ENCODE results near the gene RAB24.

Gene RAB24

GRCh38 chr5:177311392-177311722, 7.8 kb upstream of the RAB24 start:
- TF ChIP-seq OSR1 (CRISPR knock-in tag; IDR thresholded peaks at IDR 0.05) = no peak
- no peak for TF ChIP-seq PPARA (CRISPR knock-in tag; IDR thresholded peaks at IDR 0.05; ENCODE audit: borderline replicate concordance)
- no peak for TF ChIP-seq TCF4 (CRISPR knock-in tag; IDR thresholded peaks at IDR 0.05; ENCODE audit: borderline replicate concordance)
- no peak for TF ChIP-seq ZFP30 (CRISPR knock-in tag; IDR thresholded peaks at IDR 0.05)
- TF ChIP-seq ARNTL (CRISPR knock-in tag; IDR thresholded peaks at IDR 0.05; ENCODE audit: borderline replicate concordance, low read depth) = no peak
- TF ChIP-seq, protein P1, sequence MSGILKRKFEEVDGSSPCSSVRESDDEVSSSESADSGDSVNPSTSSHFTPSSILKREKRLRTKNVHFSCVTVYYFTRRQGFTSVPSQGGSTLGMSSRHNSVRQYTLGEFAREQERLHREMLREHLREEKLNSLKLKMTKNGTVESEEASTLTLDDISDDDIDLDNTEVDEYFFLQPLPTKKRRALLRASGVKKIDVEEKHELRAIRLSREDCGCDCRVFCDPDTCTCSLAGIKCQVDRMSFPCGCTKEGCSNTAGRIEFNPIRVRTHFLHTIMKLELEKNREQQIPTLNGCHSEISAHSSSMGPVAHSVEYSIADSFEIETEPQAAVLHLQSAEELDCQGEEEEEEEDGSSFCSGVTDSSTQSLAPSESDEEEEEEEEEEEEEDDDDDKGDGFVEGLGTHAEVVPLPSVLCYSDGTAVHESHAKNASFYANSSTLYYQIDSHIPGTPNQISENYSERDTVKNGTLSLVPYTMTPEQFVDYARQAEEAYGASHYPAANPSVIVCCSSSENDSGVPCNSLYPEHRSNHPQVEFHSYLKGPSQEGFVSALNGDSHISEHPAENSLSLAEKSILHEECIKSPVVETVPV (CRISPR knock-in tag; IDR thresholded peaks at IDR 0.05) = no peak
- no peak for TF ChIP-seq ISL1 (CRISPR knock-in tag; IDR thresholded peaks at IDR 0.05)
- TF ChIP-seq CREB5 (CRISPR knock-in tag; IDR thresholded peaks at IDR 0.05; ENCODE audit: low read depth) = no peak
- TF ChIP-seq, protein P2, sequence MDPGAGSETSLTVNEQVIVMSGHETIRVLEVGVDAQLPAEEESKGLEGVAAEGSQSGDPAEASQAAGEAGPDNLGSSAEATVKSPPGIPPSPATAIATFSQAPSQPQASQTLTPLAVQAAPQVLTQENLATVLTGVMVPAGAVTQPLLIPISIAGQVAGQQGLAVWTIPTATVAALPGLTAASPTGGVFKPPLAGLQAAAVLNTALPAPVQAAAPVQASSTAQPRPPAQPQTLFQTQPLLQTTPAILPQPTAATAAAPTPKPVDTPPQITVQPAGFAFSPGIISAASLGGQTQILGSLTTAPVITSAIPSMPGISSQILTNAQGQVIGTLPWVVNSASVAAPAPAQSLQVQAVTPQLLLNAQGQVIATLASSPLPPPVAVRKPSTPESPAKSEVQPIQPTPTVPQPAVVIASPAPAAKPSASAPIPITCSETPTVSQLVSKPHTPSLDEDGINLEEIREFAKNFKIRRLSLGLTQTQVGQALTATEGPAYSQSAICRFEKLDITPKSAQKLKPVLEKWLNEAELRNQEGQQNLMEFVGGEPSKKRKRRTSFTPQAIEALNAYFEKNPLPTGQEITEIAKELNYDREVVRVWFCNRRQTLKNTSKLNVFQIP (CRISPR knock-in tag; IDR thresholded peaks at IDR 0.05; ENCODE audit: borderline replicate concordance, low read depth) = no peak
- no peak for TF ChIP-seq GLIS3 (CRISPR knock-in tag; IDR thresholded peaks at IDR 0.05)
- ATAC-seq = peak; percentile 43

- TF ChIP-seq OSR1 (CRISPR knock-in tag; IDR thresholded peaks at IDR 0.05) (no peak), BACH2 (CRISPR knock-in tag; IDR thresholded peaks at IDR 0.05; ENCODE audit: borderline replicate concordance) (no peak), CREB5 (CRISPR knock-in tag; IDR thresholded peaks at IDR 0.05; ENCODE audit: low read depth) (no peak), PPARA (CRISPR knock-in tag; IDR thresholded peaks at IDR 0.05; ENCODE audit: borderline replicate concordance) (no peak), TSHZ2 (CRISPR knock-in tag; IDR thresholded peaks at IDR 0.05) (no peak), ZFP3 (CRISPR knock-in tag; IDR thresholded peaks at IDR 0.05) (no peak), ARNTL (CRISPR knock-in tag; IDR thresholded peaks at IDR 0.05; ENCODE audit: borderline replicate concordance, low read depth) (no peak)
- no peak for ATAC-seq
Measured at GRCh38 chr5:177310757-177311391, 7.4 kb upstream of the RAB24 start.

- ATAC-seq = no peak
Measured at GRCh38 chr5:177310332-177310731, 6.8 kb upstream of the RAB24 start.

More at GRCh38 chr5:177310332-177310731, 6.8 kb upstream of the RAB24 start:
- TF ChIP-seq, protein P1 (CRISPR knock-in tag; IDR thresholded peaks at IDR 0.05) = no peak
- TF ChIP-seq TCF4 (CRISPR knock-in tag; IDR thresholded peaks at IDR 0.05; ENCODE audit: borderline replicate concordance) (no peak), ISL1 (CRISPR knock-in tag; IDR thresholded peaks at IDR 0.05) (no peak), RARB (CRISPR knock-in tag; IDR thresholded peaks at IDR 0.05) (no peak), TSHZ2 (CRISPR knock-in tag; IDR thresholded peaks at IDR 0.05) (no peak)

All from SK-N-SH treated with all-trans-retinoic acid at 6 μM for 48 hours (cell line).